ENCODE data around the gene RETREG2. TPM values are rescaled to one million over a fixed set of nuclear protein-coding genes. Genes with fewer than 3 reads are reported as not detected.

The RETREG2 gene
- total RNA-seq, 1 experiment from 2014 or later: 63.7 TPM

GRCh38 chr2:219209236-219210195 lies 31.4 kb downstream of the RETREG2 start:
- no peak overlapping the region for H3K4me3 ChIP-seq (replicated peaks in 1 of 2; ENCODE audit: low read depth in 1 of 2, low read length in 2 of 2)
- intact Hi-C loops (cut with micrococcal nuclease): loop anchor here (2.0 kb wide), 2 partner anchors 39 to 49 kb away; partner anchors contain the start of genes NHEJ1 and SLC23A3
- ChIA-PET CTCF (no interaction called here), POLR2A (no interaction called here), RAD21 (ENCODE audit: low non-redundant PET in 1 of 2, low total read pairs in 2 of 2, uncharacterized antibody in 2 of 2, unreplicated experiment in 2 of 2) (no interaction called here)
- H2AFZ ChIP-seq (ENCODE audit: low read depth, low read length, poor library complexity, severe bottlenecking): no peak overlapping the region
- no peaks in the 10 kb centered on the region for H3K9me2 ChIP-seq (ENCODE audit: insufficient read depth)
- ATAC-seq: no peak
- DNase-seq (ENCODE audit: low read depth, low spot score): no peak
- BruUV-seq (replicated peaks): no TSS peak
- H3K27me3 ChIP-seq (ENCODE audit: insufficient read depth, low read length): no peaks in the 10 kb centered on the region
- H3K9me3 ChIP-seq (ENCODE audit: control insufficient read depth in 1 of 2, insufficient read depth in 1 of 2, low read depth in 1 of 2, low read length in 2 of 2): peaks cover 0 to 7% of the 10 kb centered on the region in 2 experiments; a peak in 2 of 4 replicates
- no peak overlapping the region for H3K4me2 ChIP-seq (ENCODE audit: low read length)
- no peak for TF ChIP-seq JUND (IDR thresholded peaks at IDR 0.05)
- TF ChIP-seq CEBPB (IDR thresholded peaks at IDR 0.05; ENCODE audit: low read depth): no peak
- no peak for TF ChIP-seq TCF7L2 (IDR thresholded peaks at IDR 0.05; ENCODE audit: borderline replicate concordance, extremely low read depth, insufficient read depth, insufficient read length)
- no peak for TF ChIP-seq EZH2 (IDR thresholded peaks at IDR 0.05)
- no peak for TF ChIP-seq RAD21 (IDR thresholded peaks at IDR 0.05; ENCODE audit: low read depth)
- no peak for TF ChIP-seq SIN3A (IDR thresholded peaks at IDR 0.05; ENCODE audit: low read depth)
- no peak for TF ChIP-seq YY1 (IDR thresholded peaks at IDR 0.05; ENCODE audit: extremely low read depth, insufficient replicate concordance, low read depth, low read length)
- TF ChIP-seq MAX (IDR thresholded peaks at IDR 0.05): no peak
- TF ChIP-seq EGR1 (IDR thresholded peaks at IDR 0.05; ENCODE audit: low read depth): no peak
- TF ChIP-seq POLR2AphosphoS5 (IDR thresholded peaks at IDR 0.05; ENCODE audit: low read depth, low read length): no peak
- no peak for TF ChIP-seq SRF (IDR thresholded peaks at IDR 0.05; ENCODE audit: low read depth)
- no peak for TF ChIP-seq FOSL1 (IDR thresholded peaks at IDR 0.05; ENCODE audit: low read depth)
- no peak for TF ChIP-seq ZBTB33 (IDR thresholded peaks at IDR 0.05; ENCODE audit: extremely low read depth, insufficient replicate concordance, low read length)
- H3K4me1 ChIP-seq (ENCODE audit: control insufficient read depth in 1 of 2, insufficient read depth in 2 of 2, low read length in 2 of 2): peaks cover 11 to 17% of the 10 kb centered on the region in 2 experiments
- no peak overlapping the region for H3K27ac ChIP-seq (ENCODE audit: low read depth, low read length)
- peaks cover 10 to 23% of the 10 kb centered on the region in 2 experiments; a peak in 3 of 4 replicates for H3K36me3 ChIP-seq (ENCODE audit: control insufficient read depth in 1 of 2, insufficient read depth in 2 of 2, low read length in 2 of 2)
- H4K20me1 ChIP-seq (ENCODE audit: insufficient read depth): no peaks in the 10 kb centered on the region
- no peaks in the 10 kb centered on the region for H3K79me2 ChIP-seq (ENCODE audit: insufficient read depth, low read length)
- no peak overlapping the region for H3K9ac ChIP-seq (ENCODE audit: low read length)

Measured in HCT116 (cell line).